ENCODE data around the gene SOX9. TPM values are rescaled to one million over a fixed set of nuclear protein-coding genes. Genes with fewer than 3 reads are reported as not detected.

Gene SOX9
- total RNA-seq, 1 donor: 6.5 TPM

- Histone ChIP-seq H3K27me3 (ENCODE audit: insufficient read depth, low read length) (no peaks in the 10 kb centered on the region), H3K36me3 (ENCODE audit: insufficient read depth, low read length) (no peaks in the 10 kb centered on the region), H2AFZ (ENCODE audit: low read length) (no peak overlapping the region), H3K4me2 (ENCODE audit: insufficient read depth, low read length) (no peak overlapping the region), H3K9me3 (ENCODE audit: low read depth, low read length) (no peaks in the 10 kb centered on the region), H3K79me2 (ENCODE audit: insufficient read depth, low read length) (no peaks in the 10 kb centered on the region), H3K4me3 (ENCODE audit: insufficient read depth, low read length) (no peak overlapping the region), H3K4me1 (ENCODE audit: insufficient read depth, low read length) (peaks cover 2% of the 10 kb centered on the region), H4K20me1 (ENCODE audit: insufficient read depth, low read length) (no peaks in the 10 kb centered on the region), H3K27ac (ENCODE audit: low read depth, low read length) (no peak overlapping the region)
- no peak for DNase-seq (ENCODE audit: insufficient read length, low spot score, missing footprints)
- TF ChIP-seq, protein P1, sequence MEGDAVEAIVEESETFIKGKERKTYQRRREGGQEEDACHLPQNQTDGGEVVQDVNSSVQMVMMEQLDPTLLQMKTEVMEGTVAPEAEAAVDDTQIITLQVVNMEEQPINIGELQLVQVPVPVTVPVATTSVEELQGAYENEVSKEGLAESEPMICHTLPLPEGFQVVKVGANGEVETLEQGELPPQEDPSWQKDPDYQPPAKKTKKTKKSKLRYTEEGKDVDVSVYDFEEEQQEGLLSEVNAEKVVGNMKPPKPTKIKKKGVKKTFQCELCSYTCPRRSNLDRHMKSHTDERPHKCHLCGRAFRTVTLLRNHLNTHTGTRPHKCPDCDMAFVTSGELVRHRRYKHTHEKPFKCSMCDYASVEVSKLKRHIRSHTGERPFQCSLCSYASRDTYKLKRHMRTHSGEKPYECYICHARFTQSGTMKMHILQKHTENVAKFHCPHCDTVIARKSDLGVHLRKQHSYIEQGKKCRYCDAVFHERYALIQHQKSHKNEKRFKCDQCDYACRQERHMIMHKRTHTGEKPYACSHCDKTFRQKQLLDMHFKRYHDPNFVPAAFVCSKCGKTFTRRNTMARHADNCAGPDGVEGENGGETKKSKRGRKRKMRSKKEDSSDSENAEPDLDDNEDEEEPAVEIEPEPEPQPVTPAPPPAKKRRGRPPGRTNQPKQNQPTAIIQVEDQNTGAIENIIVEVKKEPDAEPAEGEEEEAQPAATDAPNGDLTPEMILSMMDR (IDR thresholded peaks at IDR 0.05; ENCODE audit: extremely low read depth, low read depth, low read length): no peak
Observed at GRCh38 chr17:72101526-72101925, 19.3 kb upstream of the SOX9 start.

DNA sequence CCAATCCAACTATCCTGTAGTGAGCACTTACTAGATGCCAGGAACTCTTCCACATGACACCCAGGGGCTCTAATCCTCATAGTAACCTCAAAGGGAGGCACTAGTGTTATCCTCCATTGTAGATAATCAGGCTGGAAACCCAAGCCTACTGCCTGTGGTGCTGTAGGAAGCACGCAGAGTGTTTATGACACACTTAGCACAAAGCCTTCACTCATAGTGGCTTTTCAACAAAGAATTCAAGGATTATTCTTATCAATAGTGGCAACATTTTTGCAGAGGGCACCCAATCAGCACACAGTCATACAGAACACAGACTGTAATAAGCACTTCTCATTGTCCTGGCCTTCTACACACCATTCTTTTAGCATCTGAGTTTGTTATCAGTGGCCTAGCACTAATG lies 18.5 kb upstream of the SOX9 start:
- no peak for DNase-seq (ENCODE audit: insufficient read length, low spot score, missing footprints)
- Histone ChIP-seq H3K27ac (ENCODE audit: low read depth, low read length) (no peak overlapping the region), H3K27me3 (ENCODE audit: insufficient read depth, low read length) (no peaks in the 10 kb centered on the region), H3K79me2 (ENCODE audit: insufficient read depth, low read length) (no peaks in the 10 kb centered on the region), H2AFZ (ENCODE audit: low read length) (no peak overlapping the region), H3K4me3 (ENCODE audit: insufficient read depth, low read length) (no peak overlapping the region), H4K20me1 (ENCODE audit: insufficient read depth, low read length) (no peaks in the 10 kb centered on the region), H3K9me3 (ENCODE audit: low read depth, low read length) (no peaks in the 10 kb centered on the region), H3K36me3 (ENCODE audit: insufficient read depth, low read length) (no peaks in the 10 kb centered on the region), H3K4me2 (ENCODE audit: insufficient read depth, low read length) (no peak overlapping the region), H3K4me1 (ENCODE audit: insufficient read depth, low read length) (peaks cover 2% of the 10 kb centered on the region)
- TF ChIP-seq, protein P1 (IDR thresholded peaks at IDR 0.05; ENCODE audit: extremely low read depth, low read depth, low read length): no peak

GRCh38 chr17:72104164-72104862 lies 16.5 kb upstream of the SOX9 start:
- no peaks in the 10 kb centered on the region for H4K20me1 ChIP-seq (ENCODE audit: insufficient read depth, low read length)
- H3K4me1 ChIP-seq (ENCODE audit: insufficient read depth, low read length): peaks cover 2% of the 10 kb centered on the region
- TF ChIP-seq, protein P1 (IDR thresholded peaks at IDR 0.05; ENCODE audit: extremely low read depth, low read depth, low read length): no peak
- H3K36me3 ChIP-seq (ENCODE audit: insufficient read depth, low read length): no peaks in the 10 kb centered on the region
- no peak overlapping the region for H3K4me2 ChIP-seq (ENCODE audit: insufficient read depth, low read length)
- H3K4me3 ChIP-seq (ENCODE audit: insufficient read depth, low read length): peak overlapping the region; percentile 38
- H3K9me3 ChIP-seq (ENCODE audit: low read depth, low read length): no peaks in the 10 kb centered on the region
- peak; percentile 45 for DNase-seq (ENCODE audit: insufficient read length, low spot score, missing footprints)
- no peak overlapping the region for H3K27ac ChIP-seq (ENCODE audit: low read depth, low read length)
- no peaks in the 10 kb centered on the region for H3K27me3 ChIP-seq (ENCODE audit: insufficient read depth, low read length)
- H2AFZ ChIP-seq (ENCODE audit: low read length): peak overlapping the region; percentile 82
- no peaks in the 10 kb centered on the region for H3K79me2 ChIP-seq (ENCODE audit: insufficient read depth, low read length)

DNA sequence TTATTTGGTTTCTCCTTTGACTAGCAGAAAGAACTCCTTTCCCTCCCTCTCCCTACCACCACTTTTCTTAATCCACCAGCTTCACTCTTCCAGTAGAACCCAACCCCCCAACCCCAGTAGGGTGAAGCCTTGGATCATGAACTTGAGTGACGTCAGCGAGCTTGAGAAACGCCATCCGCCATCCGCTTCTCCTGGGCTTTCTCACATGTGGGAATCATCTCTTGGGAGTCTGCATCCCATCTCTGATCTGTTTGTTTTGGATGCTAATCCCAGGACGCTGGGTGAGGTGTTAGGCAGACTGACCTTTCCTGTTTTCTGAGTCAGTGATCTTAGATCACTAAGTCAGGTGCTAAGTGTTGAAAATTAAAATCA lies 16.0 kb upstream of the SOX9 start:
- no peaks in the 10 kb centered on the region for H4K20me1 ChIP-seq (ENCODE audit: insufficient read depth, low read length)
- H3K27ac ChIP-seq (ENCODE audit: low read depth, low read length): no peak overlapping the region
- H2AFZ ChIP-seq (ENCODE audit: low read length): no peak overlapping the region
- H3K4me1 ChIP-seq (ENCODE audit: insufficient read depth, low read length): peaks cover 2% of the 10 kb centered on the region
- H3K4me3 ChIP-seq (ENCODE audit: insufficient read depth, low read length): no peak overlapping the region
- TF ChIP-seq, protein P1 (IDR thresholded peaks at IDR 0.05; ENCODE audit: extremely low read depth, low read depth, low read length): no peak
- H3K36me3 ChIP-seq (ENCODE audit: insufficient read depth, low read length): no peaks in the 10 kb centered on the region
- no peak overlapping the region for H3K4me2 ChIP-seq (ENCODE audit: insufficient read depth, low read length)
- peak; percentile 58 for DNase-seq (ENCODE audit: insufficient read length, low spot score, missing footprints)
- H3K79me2 ChIP-seq (ENCODE audit: insufficient read depth, low read length): no peaks in the 10 kb centered on the region
- no peaks in the 10 kb centered on the region for H3K9me3 ChIP-seq (ENCODE audit: low read depth, low read length)
- no peaks in the 10 kb centered on the region for H3K27me3 ChIP-seq (ENCODE audit: insufficient read depth, low read length)
